GM18867 (cell line): Measurements from ENCODE around the gene TRPC3.

Experiments used
- ATAC-seq: cut with Tn5 transposase; IDR thresholded peaks from one replicate; pipeline ENCODE4 v1.9.1; 2021; ENCODE audit warnings: mild to moderate bottlenecking, moderate library complexity; ENCODE audit not compliant: unreplicated experiment

Gene TRPC3

GRCh38 chr4:121876070-121876469 is 75.8 kb downstream of the TRPC3 start:
- ATAC-seq: no peak

GRCh38 chr4:121875652-121876051 is 76.2 kb downstream of the TRPC3 start:
- ATAC-seq: no peak

GRCh38 chr4:121873604-121874003 is 78.3 kb downstream of the TRPC3 start:
- peak; percentile 35 for ATAC-seq

GRCh38 chr4:121869841-121870822 is 81.7 kb downstream of the TRPC3 start, which contains the start of gene BBS7:
Gene BBS7 (minus strand): TSS chr4:121870474. CDS start chr4:121870313, 161 bp downstream.
- ATAC-seq: peak; percentile 98

GRCh38 chr4:121863799-121864198 is 88.1 kb downstream of the TRPC3 start:
- no peak for ATAC-seq

GRCh38 chr4:121861426-121861825 is 90.4 kb downstream of the TRPC3 start:
- no peak for ATAC-seq

- ATAC-seq: no peak
Observed at GRCh38 chr4:121860121-121860520, 91.7 kb downstream of the TRPC3 start.

- ATAC-seq: no peak
Observed at GRCh38 chr4:121851354-121851753, 100.5 kb downstream of the TRPC3 start.

GRCh38 chr4:121846662-121847061 is 105.2 kb downstream of the TRPC3 start:
- ATAC-seq: no peak

- no peak for ATAC-seq
Observed at GRCh38 chr4:121842862-121843261, 109.0 kb downstream of the TRPC3 start.

GRCh38 chr4:121838136-121838535 is 113.7 kb downstream of the TRPC3 start:
- no peak for ATAC-seq

GRCh38 chr4:121829511-121829910 is 122.3 kb downstream of the TRPC3 start:
- ATAC-seq: no peak
